A549 (cell line): ENCODE results near the gene HOXB3.

Experiments used
- CEBPB ChIP-seq, 2 experiments: fragments of >200 bp in 1 of 2; sonication (Bioruptor Twin) in 1 of 2; formaldehyde crosslinking in 1 of 2; IDR thresholded peaks; 2 replicates each; pipeline ENCODE4 v1.6.1; 2012 to 2016
- HDAC2 ChIP-seq: fragments of 200-600 bp; sonication (generic); IDR thresholded peaks from 2 replicates; pipeline ENCODE4 v1.6.1; 2016
- JUNB ChIP-seq: fragments of >200 bp; sonication (Bioruptor Twin); formaldehyde crosslinking; IDR thresholded peaks from 2 replicates; pipeline ENCODE4 v1.6.1; 2016
- MYC ChIP-seq: IDR thresholded peaks from 2 replicates; pipeline ENCODE4 v1.6.1; 2012; ENCODE audit warnings: mild to moderate bottlenecking, inconsistent platforms, low read length, improper control_type of control experiment, borderline replicate concordance
- NR3C1 ChIP-seq: fragments of >200 bp; sonication (Bioruptor Twin); formaldehyde crosslinking; IDR thresholded peaks from 3 replicates; pipeline ENCODE4 v1.6.1; 2017
- POLR2A ChIP-seq: IDR thresholded peaks from 2 replicates; pipeline ENCODE4 v1.6.1; 2012; ENCODE audit warnings: mild to moderate bottlenecking, low read length
- RFX5 ChIP-seq: fragments of 450-650 bp; IDR thresholded peaks from 2 replicates; pipeline ENCODE4 v1.7.1; 2014; ENCODE audit warnings: antibody characterized with exemption, mild to moderate bottlenecking, moderate library complexity
- TF ChIP-seq, protein P1 (sequence below): fragments of >200 bp; sonication (Bioruptor Twin); formaldehyde crosslinking; IDR thresholded peaks from 3 replicates; pipeline ENCODE4 v1.5.1; 2016

DNA sequence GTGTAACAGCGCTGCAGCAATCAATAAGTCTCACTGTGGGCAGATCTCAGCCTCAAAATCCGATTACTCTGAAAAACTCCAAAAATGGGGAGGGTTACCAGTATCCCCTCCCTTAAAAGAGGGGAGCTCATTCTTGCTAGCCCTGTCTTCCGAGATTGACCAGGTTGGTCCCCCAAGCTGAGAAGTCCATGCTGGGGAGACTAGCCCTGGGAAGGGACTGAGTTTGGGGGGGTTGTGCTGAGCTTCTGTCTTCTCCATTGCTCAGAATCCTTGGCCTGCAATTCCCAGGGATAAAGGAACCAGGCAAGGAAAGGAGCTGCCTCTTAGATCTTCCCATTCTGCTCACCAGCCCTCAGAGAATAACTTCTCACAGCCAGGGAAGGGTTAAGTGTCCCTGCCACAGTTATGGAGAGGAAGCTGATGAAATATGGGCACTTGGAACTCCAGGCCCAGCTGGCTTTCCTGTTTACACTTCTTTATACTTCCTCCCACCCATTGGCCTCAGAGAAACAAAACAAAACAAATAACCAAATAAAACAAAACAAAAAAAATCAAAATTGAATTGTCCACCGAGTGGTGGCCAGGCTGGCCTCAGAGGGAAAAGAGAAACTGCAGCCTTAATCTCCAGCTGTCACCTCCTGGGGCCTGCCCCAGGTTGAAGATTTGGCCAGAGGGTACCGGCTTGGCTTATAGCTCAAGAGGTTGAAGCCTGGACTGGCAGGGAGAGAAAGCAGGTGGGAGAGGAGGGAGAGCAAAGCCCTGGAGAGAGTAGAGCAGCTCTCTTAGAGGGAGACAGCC, 2.6 kb downstream of the HOXB3 start:
- no peak for TF ChIP-seq POLR2A
- TF ChIP-seq, protein P1, sequence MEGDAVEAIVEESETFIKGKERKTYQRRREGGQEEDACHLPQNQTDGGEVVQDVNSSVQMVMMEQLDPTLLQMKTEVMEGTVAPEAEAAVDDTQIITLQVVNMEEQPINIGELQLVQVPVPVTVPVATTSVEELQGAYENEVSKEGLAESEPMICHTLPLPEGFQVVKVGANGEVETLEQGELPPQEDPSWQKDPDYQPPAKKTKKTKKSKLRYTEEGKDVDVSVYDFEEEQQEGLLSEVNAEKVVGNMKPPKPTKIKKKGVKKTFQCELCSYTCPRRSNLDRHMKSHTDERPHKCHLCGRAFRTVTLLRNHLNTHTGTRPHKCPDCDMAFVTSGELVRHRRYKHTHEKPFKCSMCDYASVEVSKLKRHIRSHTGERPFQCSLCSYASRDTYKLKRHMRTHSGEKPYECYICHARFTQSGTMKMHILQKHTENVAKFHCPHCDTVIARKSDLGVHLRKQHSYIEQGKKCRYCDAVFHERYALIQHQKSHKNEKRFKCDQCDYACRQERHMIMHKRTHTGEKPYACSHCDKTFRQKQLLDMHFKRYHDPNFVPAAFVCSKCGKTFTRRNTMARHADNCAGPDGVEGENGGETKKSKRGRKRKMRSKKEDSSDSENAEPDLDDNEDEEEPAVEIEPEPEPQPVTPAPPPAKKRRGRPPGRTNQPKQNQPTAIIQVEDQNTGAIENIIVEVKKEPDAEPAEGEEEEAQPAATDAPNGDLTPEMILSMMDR = no peak
- no peak for TF ChIP-seq HDAC2
- no peak for TF ChIP-seq MYC
- TF ChIP-seq CEBPB (IDR thresholded peaks at IDR 0.05) = no peak
- no peak for TF ChIP-seq JUNB
- no peak for TF ChIP-seq RFX5
- no peak for TF ChIP-seq NR3C1
